Keratinocyte (primary cell): Measurements from ENCODE around the gene TMEM181.

ENCODE experiments used
- EZH2 ChIP-seq: IDR thresholded peaks from one replicate; pipeline ENCODE4 v1.6.1; 2012; ENCODE audit warnings: inconsistent platforms, mild to moderate bottlenecking, low read length, moderate library complexity
- TF ChIP-seq, protein P1 (sequence below), 3 experiments: IDR thresholded peaks in 1 of 3; conservative IDR thresholded peaks in 1 of 3; optimal IDR thresholded peaks in 1 of 3; 2 replicates in 2 of 3; 3 replicates in 1 of 3; pipeline versions ENCODE3 to v1.5.1; 2011; ENCODE audit warnings: low read length in 3 of 3, mild to moderate bottlenecking in 3 of 3, moderate library complexity in 2 of 3, control low read depth in 1 of 3, inconsistent platforms in 1 of 3; ENCODE audit not compliant: insufficient read depth in 2 of 3; ENCODE audit errors: extremely low read depth in 1 of 3

DNA sequence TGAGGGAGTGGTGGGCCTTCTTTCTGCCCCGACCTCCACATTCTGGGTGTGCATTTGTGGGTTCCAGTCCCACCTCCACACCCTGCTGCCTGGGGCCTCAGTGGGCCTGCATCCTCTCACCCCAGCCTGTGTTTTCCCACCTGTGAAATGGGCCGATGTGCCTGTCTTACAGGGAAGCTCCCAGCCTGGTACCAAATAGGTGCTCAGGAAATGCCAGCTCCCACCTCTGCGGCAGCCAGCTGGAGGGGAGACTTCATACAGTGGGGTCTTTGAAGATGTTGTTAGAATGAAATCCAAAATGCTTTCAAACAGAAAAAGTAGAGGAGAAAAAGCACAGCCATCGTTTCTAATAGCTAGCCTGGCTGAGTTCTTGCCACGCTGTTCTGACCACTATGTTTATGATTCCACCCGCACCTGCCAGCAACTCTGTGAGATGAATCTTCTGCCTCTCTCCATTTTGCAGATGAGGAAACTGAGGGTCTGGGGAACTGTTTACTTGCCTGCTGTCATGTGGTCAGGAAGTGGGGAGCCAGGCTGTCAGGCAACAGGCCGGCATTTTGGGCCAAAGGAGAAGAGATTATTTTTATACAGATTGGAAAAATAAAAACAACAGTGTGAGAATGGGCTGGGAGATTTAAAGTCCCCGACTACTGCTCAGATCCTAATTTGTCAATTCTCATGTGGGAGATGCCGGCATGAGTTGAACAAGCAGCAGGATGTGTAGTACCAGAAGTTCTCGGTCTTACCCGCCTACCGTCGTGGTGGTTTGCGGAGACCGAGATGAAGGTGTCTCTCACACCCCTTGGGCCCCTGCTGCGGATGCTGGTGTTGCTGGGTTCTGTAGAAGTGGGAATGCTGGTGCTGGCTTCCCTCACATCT, 4.6 kb downstream of the TMEM181 start:
- TF ChIP-seq, protein P1, sequence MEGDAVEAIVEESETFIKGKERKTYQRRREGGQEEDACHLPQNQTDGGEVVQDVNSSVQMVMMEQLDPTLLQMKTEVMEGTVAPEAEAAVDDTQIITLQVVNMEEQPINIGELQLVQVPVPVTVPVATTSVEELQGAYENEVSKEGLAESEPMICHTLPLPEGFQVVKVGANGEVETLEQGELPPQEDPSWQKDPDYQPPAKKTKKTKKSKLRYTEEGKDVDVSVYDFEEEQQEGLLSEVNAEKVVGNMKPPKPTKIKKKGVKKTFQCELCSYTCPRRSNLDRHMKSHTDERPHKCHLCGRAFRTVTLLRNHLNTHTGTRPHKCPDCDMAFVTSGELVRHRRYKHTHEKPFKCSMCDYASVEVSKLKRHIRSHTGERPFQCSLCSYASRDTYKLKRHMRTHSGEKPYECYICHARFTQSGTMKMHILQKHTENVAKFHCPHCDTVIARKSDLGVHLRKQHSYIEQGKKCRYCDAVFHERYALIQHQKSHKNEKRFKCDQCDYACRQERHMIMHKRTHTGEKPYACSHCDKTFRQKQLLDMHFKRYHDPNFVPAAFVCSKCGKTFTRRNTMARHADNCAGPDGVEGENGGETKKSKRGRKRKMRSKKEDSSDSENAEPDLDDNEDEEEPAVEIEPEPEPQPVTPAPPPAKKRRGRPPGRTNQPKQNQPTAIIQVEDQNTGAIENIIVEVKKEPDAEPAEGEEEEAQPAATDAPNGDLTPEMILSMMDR (optimal IDR thresholded peaks at IDR 0.05 in 1 of 3, IDR thresholded peaks at IDR 0.05 in 1 of 3, conservative IDR thresholded peaks at IDR 0.05 in 1 of 3; ENCODE audit: extremely low read depth in 1 of 3, insufficient read depth in 2 of 3, low read length in 3 of 3): no peak
- TF ChIP-seq EZH2: no peak
